ENCODE data around the gene ENOX1.
"Not testable (repeated sequence)": the region's sequence is repeated elsewhere in the genome, so short reads cannot be mapped to it uniquely, and the experiment has no call there.

Gene ENOX1

GRCh38 chr13:43473437-43473836 lies 313.3 kb downstream of the ENOX1 start:
- no peak for DNase-seq

- no peak for DNase-seq
Observed at GRCh38 chr13:43472980-43473379, 313.8 kb downstream of the ENOX1 start.

GRCh38 chr13:43472339-43472738 lies 314.4 kb downstream of the ENOX1 start:
- no peak for DNase-seq

GRCh38 chr13:43470610-43471009 lies 316.2 kb downstream of the ENOX1 start:
- no peak for DNase-seq

- DNase-seq: no peak
Observed at GRCh38 chr13:43469791-43470190, 317.0 kb downstream of the ENOX1 start.

GRCh38 chr13:43464578-43465264 lies 322.1 kb downstream of the ENOX1 start:
- no peak for DNase-seq

- no peak for DNase-seq
Observed at GRCh38 chr13:43448605-43449336, 338.0 kb downstream of the ENOX1 start.

- no peak for DNase-seq
Observed at GRCh38 chr13:43446126-43446525, 340.6 kb downstream of the ENOX1 start.

GRCh38 chr13:43445668-43446067 lies 341.1 kb downstream of the ENOX1 start:
- DNase-seq: no peak

GRCh38 chr13:43444081-43444480 lies 342.7 kb downstream of the ENOX1 start:
- DNase-seq: no peak

- no peak for DNase-seq
Observed at GRCh38 chr13:43441899-43442499, 344.8 kb downstream of the ENOX1 start.

- DNase-seq: no peak
Observed at GRCh38 chr13:43441464-43441863, 345.3 kb downstream of the ENOX1 start.

GRCh38 chr13:43434191-43434590 lies 352.6 kb downstream of the ENOX1 start:
- DNase-seq: no peak

GRCh38 chr13:43433691-43434141 lies 353.1 kb downstream of the ENOX1 start:
- no peak for DNase-seq

GRCh38 chr13:43432958-43433357 lies 353.8 kb downstream of the ENOX1 start:
- no peak for DNase-seq

- no peak for DNase-seq
Observed at GRCh38 chr13:43431841-43432240, 354.9 kb downstream of the ENOX1 start.

GRCh38 chr13:43431290-43431716 lies 355.5 kb downstream of the ENOX1 start:
- DNase-seq: no peak

GRCh38 chr13:43428545-43429296 lies 358.1 kb downstream of the ENOX1 start:
- DNase-seq: peak; percentile 39 to 78

GRCh38 chr13:43426355-43426754 lies 360.4 kb downstream of the ENOX1 start:
- DNase-seq: no peak

GRCh38 chr13:43425234-43425633 lies 361.5 kb downstream of the ENOX1 start:
- no peak for DNase-seq

- DNase-seq: no peak
Observed at GRCh38 chr13:43424412-43424811, 362.4 kb downstream of the ENOX1 start.

GRCh38 chr13:43422116-43422515 lies 364.7 kb downstream of the ENOX1 start:
- no peak for DNase-seq

- DNase-seq: not testable (repeated sequence)
Observed at GRCh38 chr13:43416842-43417241, 369.9 kb downstream of the ENOX1 start.
